HG03457 (cell line): ENCODE results near the gene TSPAN18.

Source experiments
- ATAC-seq: cut with Tn5 transposase; IDR thresholded peaks from one replicate; pipeline ENCODE4 v1.9.1; 2021; ENCODE audit warnings: moderate number of reproducible peaks; ENCODE audit not compliant: unreplicated experiment

The TSPAN18 gene

GRCh38 chr11:44737245-44738085 is 10.7 kb downstream of the TSPAN18 start:
- no peak for ATAC-seq

GRCh38 chr11:44738791-44739190 is 12.0 kb downstream of the TSPAN18 start:
- no peak for ATAC-seq

- no peak for ATAC-seq
Measured at GRCh38 chr11:44740967-44741366, 14.2 kb downstream of the TSPAN18 start.

GRCh38 chr11:44741976-44742375 is 15.2 kb downstream of the TSPAN18 start:
- ATAC-seq = no peak

GRCh38 chr11:44742508-44743246 is 15.9 kb downstream of the TSPAN18 start:
- ATAC-seq = no peak

- ATAC-seq = no peak
Measured at GRCh38 chr11:44743326-44743725, 16.6 kb downstream of the TSPAN18 start.

GRCh38 chr11:44743959-44744557 is 17.3 kb downstream of the TSPAN18 start:
- no peak for ATAC-seq

GRCh38 chr11:44746894-44747293 is 20.1 kb downstream of the TSPAN18 start:
- no peak for ATAC-seq

GRCh38 chr11:44747316-44747715 is 20.6 kb downstream of the TSPAN18 start:
- no peak for ATAC-seq

GRCh38 chr11:44747836-44748235 is 21.1 kb downstream of the TSPAN18 start:
- ATAC-seq = no peak

- no peak for ATAC-seq
Measured at GRCh38 chr11:44748606-44749005, 21.8 kb downstream of the TSPAN18 start.

GRCh38 chr11:44749189-44749588 is 22.4 kb downstream of the TSPAN18 start:
- ATAC-seq = no peak

- no peak for ATAC-seq
Measured at GRCh38 chr11:44750551-44751465, 24.0 kb downstream of the TSPAN18 start.

GRCh38 chr11:44752300-44752699 is 25.5 kb downstream of the TSPAN18 start:
- no peak for ATAC-seq

GRCh38 chr11:44752713-44753112 is 26.0 kb downstream of the TSPAN18 start:
- ATAC-seq = no peak

- no peak for ATAC-seq
Measured at GRCh38 chr11:44753961-44754645, 27.3 kb downstream of the TSPAN18 start.

- no peak for ATAC-seq
Measured at GRCh38 chr11:44754876-44755555, 28.3 kb downstream of the TSPAN18 start.

GRCh38 chr11:44755556-44756523 is 29.1 kb downstream of the TSPAN18 start:
- ATAC-seq = no peak
